OCI-LY1 (cell line): ENCODE measurements around the gene METTL27.
"Not testable (repeated sequence)": the region's sequence is repeated elsewhere in the genome, so short reads cannot be mapped to it uniquely, and the experiment has no call there.

Experiments used
- CTCF ChIP-seq: fragments of 200-600 bp; sonication (generic), shearing (Covaris generic); IDR thresholded peaks from 2 replicates; pipeline ENCODE4 v1.5.1; 2017; ENCODE audit warnings: mild to moderate bottlenecking, antibody characterized with exemption, low read length, moderate library complexity, mixed read lengths
- EZH2 ChIP-seq: fragments of 200-600 bp; sonication (generic), shearing (Covaris generic); IDR thresholded peaks from 2 replicates; pipeline ENCODE4 v1.8.0; 2017; ENCODE audit warnings: borderline replicate concordance, mixed run types, mild to moderate bottlenecking, antibody characterized with exemption, low read length, moderate library complexity, mixed read lengths

- not testable (repeated sequence) for TF ChIP-seq EZH2, CTCF
Observed at GRCh38 chr7:73791170-73791690, 51.1 kb downstream of the METTL27 start.
